Naive B cell (primary cell): ENCODE results near the gene SLC38A5. TPM values are rescaled to one million over a fixed set of nuclear protein-coding genes. Genes with fewer than 3 reads are reported as not detected.
"Not testable (repeated sequence)": the region's sequence is repeated elsewhere in the genome, so short reads cannot be mapped to it uniquely, and the experiment has no call there.

Experiments used
- ATAC-seq, 2 donors: fragments of 150-1000 bp; cut with Tn5 transposase; 2 replicates each; pipeline ENCODE4 v1.10.0; 2021; ENCODE audit warnings: low read depth in 2 of 2, mild to moderate bottlenecking in 2 of 2, moderate library complexity in 2 of 2
- DNase-seq: peaks from one replicate; pipeline ENCODE4 v3.0.0; 2022
- H3K27ac Mint-ChIP-seq, 6 donors: one replicate each; pipeline ENCODE4 v1.8.0; 2020 to 2022; ENCODE audit warnings: mild to moderate bottlenecking in 6 of 6, mixed read lengths in 6 of 6, moderate library complexity in 5 of 6, inconsistent platforms in 2 of 6
- H3K27me3 Mint-ChIP-seq, 3 donors: one replicate each; pipeline ENCODE4 v1.8.0; 2021 to 2022; ENCODE audit warnings: mixed read lengths in 3 of 3, mild to moderate bottlenecking in 1 of 3
- H3K36me3 Mint-ChIP-seq, 2 donors: one replicate each; pipeline ENCODE4 v1.8.0; 2020 to 2022; ENCODE audit warnings: mixed read lengths in 2 of 2, inconsistent platforms in 1 of 2, mild to moderate bottlenecking in 1 of 2
- H3K4me1 Mint-ChIP-seq, 3 donors: one replicate each; pipeline ENCODE4 v1.8.0; 2020 to 2022; ENCODE audit warnings: mixed read lengths in 3 of 3, inconsistent platforms in 1 of 3, mild to moderate bottlenecking in 1 of 3, moderate library complexity in 1 of 3
- H3K4me3 Mint-ChIP-seq, 8 donors: one replicate each; pipeline ENCODE4 v1.8.0; 2020 to 2022; ENCODE audit warnings: mild to moderate bottlenecking in 8 of 8, mixed read lengths in 8 of 8, moderate library complexity in 8 of 8, inconsistent platforms in 2 of 8
- H3K9me3 Mint-ChIP-seq, 7 donors: one replicate each; pipeline ENCODE4 v1.8.0; 2020 to 2022; ENCODE audit warnings: mixed read lengths in 7 of 7, mild to moderate bottlenecking in 5 of 7, inconsistent platforms in 2 of 7, moderate library complexity in 1 of 7
- polyA plus RNA-seq, 6 donors: library from polyadenylated mRNA; unstranded; fragments of 300-500 nt; fragmentation: Illumina TruSeq; gene quantifications; one replicate each; pipeline ENCODE4 v1.2.3, GENCODE V29; 2021; ENCODE audit warnings: low read depth in 6 of 6

The SLC38A5 gene
- polyA plus RNA-seq, 6 donors from 2014 or later, result 6.4 to 11.8 (median 8.5) TPM

DNA sequence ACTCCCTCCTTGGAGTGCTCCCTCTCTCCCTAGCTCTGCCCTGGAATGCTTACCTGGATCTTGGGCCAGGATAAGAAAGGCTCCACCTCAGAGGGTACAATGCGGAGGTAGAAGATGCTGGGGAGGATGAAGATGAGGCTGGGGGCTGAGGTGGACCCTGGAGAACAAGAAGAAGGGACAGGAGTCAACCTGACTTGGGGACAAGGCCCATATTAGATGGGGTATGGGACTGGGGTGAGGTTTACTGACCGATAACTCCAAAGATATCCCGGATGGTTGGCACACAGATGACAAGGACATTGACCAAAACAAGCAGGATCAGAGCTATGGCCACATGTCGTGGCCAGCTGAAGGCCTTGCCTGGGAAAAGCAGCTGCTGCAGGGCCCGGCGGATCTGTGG, 10.6 kb downstream of the SLC38A5 start:
- peaks cover 0 to 15% of the 10 kb centered on the region in 2 donors for H3K36me3 Mint-ChIP-seq
- H3K27me3 Mint-ChIP-seq, result no peaks in the 10 kb centered on the region
- peaks cover 0 to 1% (median 0%) of the 10 kb centered on the region in 7 donors for H3K9me3 Mint-ChIP-seq
- H3K27ac Mint-ChIP-seq, result peak overlapping the region in 1 of 6 donors; percentile 75
- ATAC-seq, result no peak
- H3K4me1 Mint-ChIP-seq, result peaks cover 0 to 6% (median 2%) of the 10 kb centered on the region in 3 donors
- no peak overlapping the region for H3K4me3 Mint-ChIP-seq
- no peak for DNase-seq

DNA sequence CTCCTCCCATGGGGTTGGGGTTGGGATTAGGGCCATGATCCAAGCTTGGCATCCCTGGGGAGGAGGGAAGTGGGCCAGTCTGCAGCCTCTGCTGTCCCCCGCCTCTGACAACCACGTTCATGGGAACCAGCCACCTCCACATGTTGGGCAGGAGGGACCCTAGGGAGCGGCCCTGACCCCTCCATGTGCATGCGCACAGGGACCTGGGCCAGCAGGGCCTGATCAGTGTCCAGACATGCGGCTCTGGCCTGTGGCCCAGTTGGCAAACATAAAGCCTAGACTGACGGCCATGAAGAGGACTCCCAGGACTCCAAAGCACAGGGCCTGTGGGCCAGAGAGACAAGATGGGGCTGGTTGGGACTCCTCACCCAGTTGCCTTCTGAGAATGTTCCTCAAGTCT, 11.3 kb downstream of the SLC38A5 start:
- Mint-ChIP-seq H3K4me3 (no peak overlapping the region), H3K4me1 (peaks cover 0 to 6% (median 2%) of the 10 kb centered on the region in 3 donors), H3K27ac (peak overlapping the region in 1 of 6 donors; percentile 63), H3K36me3 (peaks cover 0 to 15% of the 10 kb centered on the region in 2 donors), H3K27me3 (no peaks in the 10 kb centered on the region), H3K9me3 (peaks cover 0 to 1% (median 0%) of the 10 kb centered on the region in 7 donors)
- ATAC-seq (no peak), DNase-seq (no peak)

DNA sequence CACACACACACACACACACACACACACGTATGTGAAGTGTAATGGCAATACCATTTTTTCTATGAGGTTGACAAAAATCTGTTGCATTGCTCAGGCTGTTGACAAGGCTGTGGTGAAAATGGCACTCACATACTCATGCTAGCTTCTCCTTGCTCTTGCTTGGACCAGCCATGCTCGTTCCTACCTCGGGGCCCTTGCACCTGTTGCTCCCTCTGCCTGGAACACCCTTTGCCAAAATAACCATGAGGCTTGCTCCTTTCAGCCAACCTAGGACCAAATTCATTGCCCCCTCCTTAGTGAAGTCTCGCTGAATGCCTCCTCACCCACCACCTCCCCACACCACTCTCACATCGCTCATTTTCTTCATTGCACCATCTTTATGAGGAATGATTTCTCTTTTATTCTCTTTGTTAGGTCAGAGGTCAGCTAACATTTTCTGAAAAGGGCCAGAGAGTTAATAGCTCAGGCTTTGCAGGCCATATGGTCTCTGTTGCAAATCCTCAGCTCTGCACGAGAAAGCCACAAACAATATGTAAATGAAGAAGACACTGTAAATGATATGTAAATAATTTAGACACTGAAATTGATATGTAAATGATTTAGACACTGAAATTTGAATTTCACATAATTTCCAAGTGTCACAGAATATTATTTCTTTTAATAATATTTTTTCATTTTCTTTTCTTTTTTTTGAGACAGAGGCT, 13.3 kb downstream of the SLC38A5 start:
- Mint-ChIP-seq H3K36me3 (peaks cover 0 to 15% of the 10 kb centered on the region in 2 donors), H3K4me3 (no peak overlapping the region), H3K9me3 (peaks cover 0 to 1% (median 0%) of the 10 kb centered on the region in 7 donors), H3K27ac (peak overlapping the region in 1 of 6 donors; percentile 5), H3K27me3 (no peaks in the 10 kb centered on the region), H3K4me1 (peaks cover 0 to 6% (median 2%) of the 10 kb centered on the region in 3 donors)
- ATAC-seq (no peak), DNase-seq (no peak)

DNA sequence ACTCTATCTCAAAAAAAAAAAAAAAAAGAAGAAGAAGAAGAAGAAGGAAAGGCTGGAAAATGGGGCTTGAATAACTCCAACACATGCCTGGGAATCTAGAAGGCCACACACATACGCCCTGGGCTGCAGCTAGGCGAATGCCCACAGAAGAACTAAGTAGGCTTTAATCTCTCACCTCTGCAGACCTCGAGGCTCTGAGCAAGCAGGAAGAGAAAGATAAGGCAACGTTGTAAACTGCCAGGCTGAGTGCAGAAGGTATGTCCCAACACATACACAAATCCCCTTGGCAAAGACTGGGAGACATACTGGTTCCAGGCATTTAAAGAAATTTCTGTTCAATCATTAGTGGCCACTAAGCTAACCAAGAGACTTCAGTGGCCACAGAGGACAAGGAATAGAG, 18.4 kb downstream of the SLC38A5 start:
- no peaks in the 10 kb centered on the region for H3K27me3 Mint-ChIP-seq
- DNase-seq, result no peak
- H3K36me3 Mint-ChIP-seq, result no peaks in the 10 kb centered on the region
- H3K9me3 Mint-ChIP-seq, result peaks cover 0 to 1% (median 0%) of the 10 kb centered on the region in 7 donors
- no peak overlapping the region for H3K27ac Mint-ChIP-seq
- H3K4me3 Mint-ChIP-seq, result peak overlapping the region in 1 of 8 donors; percentile 61
- H3K4me1 Mint-ChIP-seq, result no peaks in the 10 kb centered on the region
- no peak for ATAC-seq

DNA sequence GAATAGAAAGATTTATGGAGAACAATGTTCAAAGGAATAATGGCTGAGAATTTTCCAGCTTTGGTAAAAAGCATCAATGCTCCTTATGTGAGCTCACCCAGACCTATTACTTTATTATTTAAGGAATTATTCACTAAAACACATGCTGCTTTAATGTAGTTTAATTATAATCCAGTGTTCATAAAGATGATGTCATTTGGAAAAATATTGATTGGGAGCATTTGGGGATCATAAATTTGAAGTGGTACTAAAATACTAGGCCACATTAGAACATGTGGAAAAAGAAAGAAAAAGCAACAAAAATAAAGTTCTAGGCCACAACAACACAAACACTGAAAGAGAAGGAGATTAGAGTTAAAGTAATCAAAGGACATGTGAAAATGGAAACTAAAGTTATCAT, 20.0 kb downstream of the SLC38A5 start:
- H3K4me3 Mint-ChIP-seq, result no peak overlapping the region
- DNase-seq (no peak), ATAC-seq (no peak)
- no peaks in the 10 kb centered on the region for H3K4me1 Mint-ChIP-seq
- H3K9me3 Mint-ChIP-seq, result peaks cover 0 to 1% (median 0%) of the 10 kb centered on the region in 7 donors
- no peaks in the 10 kb centered on the region for H3K36me3 Mint-ChIP-seq
- peak overlapping the region in 2 of 6 donors; percentile 69 to 80 for H3K27ac Mint-ChIP-seq
- H3K27me3 Mint-ChIP-seq, result peaks cover 0 to 6% (median 0%) of the 10 kb centered on the region in 3 donors

DNA sequence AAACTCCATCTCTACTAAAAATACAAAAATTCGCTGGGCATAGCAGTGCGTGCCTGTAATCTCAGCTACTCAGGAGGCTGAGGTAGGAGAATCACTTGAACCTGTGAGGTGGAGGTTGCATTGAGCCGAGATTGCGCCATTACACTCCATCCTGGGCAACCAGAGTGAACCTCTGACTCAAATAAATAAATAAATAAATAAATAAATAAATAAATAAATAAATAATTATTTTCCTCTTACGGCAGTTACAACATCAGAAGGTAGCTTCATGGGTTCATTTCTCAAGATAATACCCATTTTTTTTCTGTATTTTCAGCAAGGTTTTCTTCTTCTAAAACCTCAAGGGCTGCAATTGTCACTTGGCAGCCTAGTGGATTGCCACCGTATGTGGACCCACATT, 22.9 kb downstream of the SLC38A5 start:
- H3K4me3 Mint-ChIP-seq, H3K4me1 Mint-ChIP-seq, H3K36me3 Mint-ChIP-seq, H3K9me3 Mint-ChIP-seq, ATAC-seq, DNase-seq, H3K27ac Mint-ChIP-seq: not testable (repeated sequence)
- peaks cover 0 to 26% (median 5%) of the 10 kb centered on the region in 3 donors for H3K27me3 Mint-ChIP-seq

DNA sequence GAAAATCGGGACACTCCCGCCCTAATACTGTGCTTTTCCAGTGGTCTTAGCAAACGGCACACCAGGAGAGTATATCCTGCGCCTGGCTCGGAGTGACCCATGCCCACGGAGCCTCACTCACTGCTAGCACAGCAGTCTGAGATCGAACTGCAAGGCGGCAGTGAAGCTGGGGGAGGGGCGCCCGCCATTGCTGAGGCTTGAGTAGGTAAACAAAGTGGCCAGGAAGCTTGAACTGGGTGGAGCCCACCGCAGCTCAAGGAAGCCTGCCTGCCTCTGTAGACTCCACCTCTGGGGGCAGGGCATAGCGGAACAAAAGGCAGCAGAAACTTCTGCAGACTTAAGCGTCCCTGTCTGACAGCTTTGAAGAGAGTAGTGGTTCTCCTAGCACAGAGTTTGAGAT, 36.3 kb downstream of the SLC38A5 start:
- H3K4me3 Mint-ChIP-seq, H3K27ac Mint-ChIP-seq, DNase-seq, H3K36me3 Mint-ChIP-seq, ATAC-seq, H3K4me1 Mint-ChIP-seq: not testable (repeated sequence)
- Mint-ChIP-seq H3K27me3 (peaks cover 7 to 24% (median 16%) of the 10 kb centered on the region in 3 donors), H3K9me3 (peaks cover 2 to 19% (median 10%) of the 10 kb centered on the region in 7 donors)

DNA sequence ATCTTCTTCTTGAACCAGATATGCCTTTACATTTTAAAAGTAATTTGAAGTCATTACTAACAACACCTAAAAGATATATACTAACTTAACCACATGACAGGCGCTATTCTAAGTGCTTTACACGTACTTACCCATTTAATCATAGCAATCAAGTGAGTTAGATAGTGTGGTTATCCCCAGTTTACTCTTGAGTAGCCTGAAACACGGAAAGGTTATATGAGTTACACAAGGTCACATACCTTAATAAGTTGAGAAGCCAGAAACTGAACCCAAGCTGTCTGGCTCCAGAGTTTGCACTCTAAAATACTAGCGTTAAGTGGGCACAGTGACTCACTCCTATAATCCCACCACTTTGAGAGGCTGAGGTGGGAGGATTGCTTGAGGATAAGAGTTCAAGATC, 39.9 kb downstream of the SLC38A5 start:
- H3K27ac Mint-ChIP-seq, H3K36me3 Mint-ChIP-seq, H3K4me1 Mint-ChIP-seq, ATAC-seq, DNase-seq, H3K4me3 Mint-ChIP-seq: not testable (repeated sequence)
- Mint-ChIP-seq H3K27me3 (peaks cover 7 to 24% (median 18%) of the 10 kb centered on the region in 3 donors), H3K9me3 (peaks cover 2 to 11% (median 8%) of the 10 kb centered on the region in 7 donors)

DNA sequence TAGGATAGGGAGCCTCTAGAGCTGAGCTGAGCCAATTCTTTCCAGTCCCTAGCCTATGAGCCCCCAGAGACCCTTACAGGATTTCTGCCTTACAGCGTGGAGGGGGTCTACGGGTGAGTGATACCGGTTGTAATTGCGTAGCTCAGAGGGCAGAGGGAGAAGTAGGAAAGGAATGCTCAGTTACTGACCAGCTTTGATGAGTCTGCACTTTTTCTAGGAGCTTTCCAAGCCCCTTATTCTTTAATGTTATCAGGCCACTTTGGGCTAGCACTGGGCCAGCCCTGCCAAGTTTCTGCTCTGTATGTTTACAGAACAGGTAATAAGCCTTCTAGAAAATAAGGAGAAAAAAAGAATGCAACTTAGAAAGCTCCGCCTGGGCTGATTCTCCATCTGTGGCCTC, 40.5 kb downstream of the SLC38A5 start:
- H3K4me1 Mint-ChIP-seq, H3K4me3 Mint-ChIP-seq, ATAC-seq: not testable (repeated sequence)

DNA sequence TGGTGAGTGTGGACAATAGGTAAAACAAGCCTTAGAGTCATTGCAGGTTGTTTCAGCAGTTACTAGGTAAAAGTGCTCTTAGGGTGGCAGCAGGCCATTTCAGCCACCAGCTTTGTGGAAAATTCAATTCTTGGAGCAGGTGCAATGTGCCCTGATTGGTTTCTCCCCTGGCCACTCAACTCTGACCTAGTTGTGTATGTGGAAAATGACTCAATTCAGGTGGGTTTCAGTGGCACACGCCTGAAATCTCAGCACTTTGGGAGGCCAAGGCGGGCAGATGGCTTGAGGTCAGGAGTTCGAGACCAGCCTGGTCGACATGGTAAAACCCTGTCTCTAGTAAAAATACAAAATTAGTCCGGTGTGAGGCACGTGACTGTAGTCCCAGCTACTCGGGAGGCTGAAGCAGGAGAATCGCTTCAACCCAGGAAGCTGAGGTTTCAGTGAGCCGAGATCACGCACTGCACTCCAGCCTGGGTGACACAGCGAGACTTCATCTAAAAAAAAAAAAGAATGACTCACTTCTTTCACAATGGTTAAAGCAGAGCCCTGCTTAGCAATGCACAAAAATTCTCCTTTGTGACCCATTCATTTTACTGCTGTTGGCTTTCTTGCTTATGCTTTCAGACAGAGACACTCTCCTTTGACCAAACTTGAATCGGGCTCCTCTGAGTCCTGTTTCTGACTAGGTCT, 42.9 kb downstream of the SLC38A5 start:
- H3K9me3 Mint-ChIP-seq, H3K27ac Mint-ChIP-seq, ATAC-seq, H3K4me3 Mint-ChIP-seq, DNase-seq, H3K36me3 Mint-ChIP-seq, H3K4me1 Mint-ChIP-seq: not testable (repeated sequence)
- peaks cover 4 to 12% (median 9%) of the 10 kb centered on the region in 3 donors for H3K27me3 Mint-ChIP-seq

More for the DNA sequence above, 40.5 kb downstream of the SLC38A5 start:
- DNase-seq, H3K9me3 Mint-ChIP-seq, H3K27ac Mint-ChIP-seq, H3K36me3 Mint-ChIP-seq: not testable (repeated sequence)
- peaks cover 7 to 20% (median 15%) of the 10 kb centered on the region in 3 donors for H3K27me3 Mint-ChIP-seq

DNA sequence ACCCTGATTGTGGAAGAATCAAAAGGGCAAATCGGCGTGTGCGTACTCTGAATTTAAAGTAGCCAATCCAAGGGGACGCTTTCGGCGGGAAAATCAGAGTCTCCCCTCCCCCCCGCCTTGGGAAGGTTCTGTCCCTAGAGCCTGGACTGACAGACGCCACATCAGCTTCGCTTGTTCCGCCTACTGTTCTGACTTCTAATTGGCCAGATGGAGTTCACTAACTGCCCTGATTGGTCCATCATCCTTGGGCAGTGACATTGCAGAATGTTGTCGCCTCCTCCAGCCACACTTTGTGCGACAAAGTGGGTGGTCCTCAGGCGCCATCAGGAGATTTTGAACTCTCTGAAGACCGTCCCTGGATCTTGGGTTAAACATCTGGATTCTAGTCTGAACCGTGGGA, 58.2 kb downstream of the SLC38A5 start, which contains the start of gene SSX4B:
Gene SSX4B, minus strand, starts transcription at position 101 of the 400 bp plus-strand sequence. CDS start 588 bp downstream, outside the sequence.
- not testable (repeated sequence) for H3K27ac Mint-ChIP-seq, ATAC-seq, H3K36me3 Mint-ChIP-seq, H3K4me1 Mint-ChIP-seq, H3K27me3 Mint-ChIP-seq, DNase-seq, H3K4me3 Mint-ChIP-seq, H3K9me3 Mint-ChIP-seq
